Coronary artery (tissue), 2 donors: Measurements from ENCODE around the gene AGGF1.
"Not testable (repeated sequence)": the region's sequence is repeated elsewhere in the genome, so short reads cannot be mapped to it uniquely, and the experiment has no call there.

Experiments
- DNase-seq: peaks from one replicate; pipeline ENCODE4 v3.0.0-alpha.2; 2017; ENCODE audit warnings: low spot score
- H3K27ac ChIP-seq, 2 donors: fragments of 200-600 bp; sonication (generic); one replicate each; pipeline ENCODE4 v1.5.1; 2016 to 2019
- H3K4me3 ChIP-seq: fragments of 200-600 bp; sonication (generic); 2 replicates; pipeline ENCODE4 v1.5.1; 2016; ENCODE audit warnings: mild to moderate bottlenecking, moderate library complexity
- CTCF ChIP-seq: fragments of 200-600 bp; sonication (generic); IDR thresholded peaks from one replicate; pipeline ENCODE4 v1.5.1; 2019; ENCODE audit warnings: antibody characterized with exemption

The AGGF1 gene

GRCh38 chr5:76990899-76991459 is 39.2 kb upstream of the AGGF1 start:
- DNase-seq = no peak
- Histone ChIP-seq H3K27ac (no peak overlapping the region), H3K4me3 (no peak overlapping the region)
- TF ChIP-seq CTCF = no peak

GRCh38 chr5:76993436-76993835 is 36.8 kb upstream of the AGGF1 start:
- H3K27ac ChIP-seq, H3K4me3 ChIP-seq, DNase-seq: not testable (repeated sequence)

GRCh38 chr5:76994337-76994736 is 35.9 kb upstream of the AGGF1 start:
- DNase-seq = no peak
- TF ChIP-seq CTCF = no peak
- Histone ChIP-seq H3K4me3 (no peak overlapping the region), H3K27ac (no peak overlapping the region)

- H3K27ac ChIP-seq, DNase-seq, H3K4me3 ChIP-seq: not testable (repeated sequence)
These were observed 32.0 kb upstream of the AGGF1 start for GRCh38 chr5:76998251-76998650.

- TF ChIP-seq CTCF = no peak
- Histone ChIP-seq H3K4me3 (no peak overlapping the region), H3K27ac (no peak overlapping the region)
- DNase-seq = no peak
These were observed 30.8 kb upstream of the AGGF1 start for GRCh38 chr5:76999451-76999850.

GRCh38 chr5:77003246-77003645 is 27.0 kb upstream of the AGGF1 start:
- TF ChIP-seq CTCF = no peak
- no peak for DNase-seq
- H3K4me3 ChIP-seq = no peak overlapping the region
- H3K27ac ChIP-seq = no peak overlapping the region

- no peak for TF ChIP-seq CTCF
- no peak for DNase-seq
- Histone ChIP-seq H3K4me3 (no peak overlapping the region), H3K27ac (no peak overlapping the region)
These were observed 24.1 kb upstream of the AGGF1 start for GRCh38 chr5:77006124-77006523.

- DNase-seq = no peak
- Histone ChIP-seq H3K27ac (no peak overlapping the region), H3K4me3 (no peak overlapping the region)
- TF ChIP-seq CTCF = no peak
These were observed 21.8 kb upstream of the AGGF1 start for GRCh38 chr5:77008413-77008812.
